Spleen (tissue), 11 donors: ENCODE measurements around the gene PRRX2. TPM values are rescaled to one million over a fixed set of nuclear protein-coding genes. Genes with fewer than 3 reads are reported as not detected.
A peak's percentile ranks its signal among the peaks of the same experiment; 100 is the strongest.

Experiments used
- DNase-seq: peaks from one replicate; pipeline ENCODE4 v3.0.0-alpha.2; 2020
- H3K27ac ChIP-seq, 8 donors: fragments of 200-600 bp; sonication (generic) in 7 of 8; 1 replicate in 4 of 8; 2 replicates in 4 of 8; pipeline versions ENCODE4 v1.5.0 to v1.8.0; 2016 to 2021; ENCODE audit warnings: inconsistent platforms in 4 of 8, mild to moderate bottlenecking in 4 of 8, moderate library complexity in 1 of 8
- H3K27me3 ChIP-seq, 7 donors: fragments of 200-600 bp; sonication (generic) in 6 of 7; replicated peaks in 1 of 7; 1 replicate in 4 of 7; 2 replicates in 3 of 7; pipeline versions ENCODE4 v1.5.0 to v1.8.0; 2016 to 2021; ENCODE audit warnings: inconsistent platforms in 3 of 7, mild to moderate bottlenecking in 1 of 7
- H3K36me3 ChIP-seq, 6 donors: fragments of 200-600 bp; sonication (generic) in 5 of 6; 1 replicate in 4 of 6; 2 replicates in 2 of 6; pipeline versions ENCODE4 v1.5.0 to v1.8.0; 2016 to 2021; ENCODE audit warnings: inconsistent platforms in 2 of 6
- H3K4me1 ChIP-seq, 6 donors: fragments of 200-600 bp; sonication (generic) in 5 of 6; 1 replicate in 3 of 6; 2 replicates in 3 of 6; pipeline versions ENCODE4 v1.5.0 to v1.8.0; 2016 to 2021; ENCODE audit warnings: inconsistent platforms in 3 of 6
- H3K4me3 ChIP-seq, 8 donors: fragments of 200-600 bp; sonication (generic) in 7 of 8; 1 replicate in 4 of 8; 2 replicates in 4 of 8; pipeline versions ENCODE4 v1.5.0 to v1.8.0; 2016 to 2021; ENCODE audit warnings: inconsistent platforms in 4 of 8, mild to moderate bottlenecking in 4 of 8, moderate library complexity in 2 of 8
- H3K9me3 ChIP-seq, 8 donors: fragments of 200-600 bp; sonication (generic) in 7 of 8; 1 replicate in 4 of 8; 2 replicates in 4 of 8; pipeline versions ENCODE4 v1.5.0 to v1.8.0; 2016 to 2021; ENCODE audit warnings: inconsistent platforms in 4 of 8
- POLR2A ChIP-seq, 3 donors: fragments of 450-650 bp; IDR thresholded peaks; one replicate each; pipeline ENCODE4 v1.5.1; 2017; ENCODE audit warnings: antibody characterized with exemption in 3 of 3, mild to moderate bottlenecking in 1 of 3
- POLR2AphosphoS5 ChIP-seq, 3 donors: sonication (generic); formaldehyde crosslinking; IDR thresholded peaks; one replicate each; pipeline ENCODE4 v1.5.1; 2017; ENCODE audit warnings: antibody characterized with exemption in 3 of 3
- WGBS, 5 donors: extraction: QIAGEN DNeasy Blood & Tissue Kit in 3 of 5; methylation state at CpG; one replicate each; pipeline versions ENCODE4 v1.1.5 to v1.1.7; 2013 to 2018; 5-methylcytosine and 5-hydroxymethylcytosine counted together
- intact Hi-C: fragments of 100-400 bp; cut with DNase I; formaldehyde crosslinking; loops from one replicate; pipeline ENCODE4 v1.15.0; 2023; ENCODE audit warnings: low total_unique reads
- polyA plus RNA-seq, 3 donors: library from polyadenylated mRNA; stranded (reverse); fragments of 200-250 nt; gene quantifications; one replicate each; pipeline ENCODE4 v1.2.1, GENCODE V29; 2013
- total RNA-seq, 7 donors: library from RNA; depleted of rRNA in 3 of 7; stranded (reverse); fragments of >200 nt in 3 of 7; fragmentation: NEBNext Ultra II Directional in 4 of 7; extraction: Animal tissue kit (Norgen Biotek cat#: 25700) in 4 of 7; gene quantifications; one replicate each; pipeline versions ENCODE4 v1.1.0 to v1.2.1, GENCODE V29; 2016 to 2021
- TF ChIP-seq, protein P1 (sequence below), 11 experiments: fragments of 200-600 bp in 7 of 11; fragments of 450-650 bp in 4 of 11; sonication (generic) in 4 of 11; IDR thresholded peaks in 8 of 11; conservative IDR thresholded peaks in 3 of 11; 1 replicate in 7 of 11; 2 replicates in 4 of 11; pipeline versions ENCODE4 v1.4.0 to v1.8.0; 2016 to 2021; ENCODE audit warnings: antibody characterized with exemption in 11 of 11, inconsistent platforms in 4 of 11, mild to moderate bottlenecking in 1 of 11
- donor health status: healthy with polysubstance abuse.
- donor health status: DM: no; HTN: no; CAD: no; lungs with moderate emphysema.
- donor health status: DM: no; HTN: no; CAD: no.
- donor health status: Bipolar disorder and iron deficiency.
- donor health status: healthy.
- donor health status: DM: no; HTN: no; CAD: no.
- donor health status: DM: yes; HTN: yes; CAD: no.

Gene PRRX2
- total and polyA plus RNA-seq, 10 donors: 0.32 to 1.5 (median 0.54) TPM; not detected in 5

DNA sequence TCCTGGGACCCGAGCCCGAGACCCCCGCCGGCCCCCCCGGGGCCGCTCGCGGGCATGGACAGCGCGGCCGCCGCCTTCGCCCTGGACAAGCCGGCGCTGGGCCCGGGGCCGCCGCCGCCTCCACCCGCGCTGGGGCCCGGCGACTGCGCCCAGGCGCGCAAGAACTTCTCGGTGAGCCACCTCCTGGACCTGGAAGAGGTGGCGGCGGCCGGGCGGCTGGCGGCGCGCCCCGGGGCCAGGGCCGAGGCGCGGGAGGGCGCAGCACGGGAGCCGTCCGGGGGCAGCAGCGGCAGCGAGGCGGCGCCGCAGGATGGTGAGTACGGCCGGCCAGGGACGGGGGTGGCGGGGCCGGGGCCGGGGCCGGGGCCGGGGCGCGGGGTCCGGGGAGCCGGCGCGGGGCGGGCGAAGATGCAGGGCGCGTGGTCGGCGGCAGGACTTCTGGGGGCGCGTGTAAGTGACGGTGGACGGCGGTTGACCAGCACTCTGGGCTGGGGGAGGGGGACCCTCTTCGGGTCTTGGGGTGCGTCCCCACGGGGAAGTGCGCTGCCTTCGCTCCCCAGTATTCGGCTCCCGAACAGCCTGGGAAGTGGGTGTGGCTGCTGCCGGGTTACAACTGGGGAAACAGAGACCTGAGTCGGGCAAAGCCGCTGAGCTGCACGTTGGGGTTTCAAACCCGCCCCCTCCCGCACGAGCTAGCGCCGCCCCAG, 520 bp downstream of the PRRX2 start:
- Histone ChIP-seq H3K4me3 (peak overlapping the region in 6 of 8 donors; percentile 37 to 68 (median 44)), H3K36me3 (no peaks in the 10 kb centered on the region), H3K9me3 (no peaks in the 10 kb centered on the region), H3K27ac (no peak overlapping the region), H3K4me1 (peaks cover 0 to 23% (median 18%) of the 10 kb centered on the region in 6 donors), H3K27me3 (peaks cover 0 to 72% (median 30%) of the 10 kb centered on the region in 7 donors)
- intact Hi-C loops: no loop called here
- TF ChIP-seq, protein P1, sequence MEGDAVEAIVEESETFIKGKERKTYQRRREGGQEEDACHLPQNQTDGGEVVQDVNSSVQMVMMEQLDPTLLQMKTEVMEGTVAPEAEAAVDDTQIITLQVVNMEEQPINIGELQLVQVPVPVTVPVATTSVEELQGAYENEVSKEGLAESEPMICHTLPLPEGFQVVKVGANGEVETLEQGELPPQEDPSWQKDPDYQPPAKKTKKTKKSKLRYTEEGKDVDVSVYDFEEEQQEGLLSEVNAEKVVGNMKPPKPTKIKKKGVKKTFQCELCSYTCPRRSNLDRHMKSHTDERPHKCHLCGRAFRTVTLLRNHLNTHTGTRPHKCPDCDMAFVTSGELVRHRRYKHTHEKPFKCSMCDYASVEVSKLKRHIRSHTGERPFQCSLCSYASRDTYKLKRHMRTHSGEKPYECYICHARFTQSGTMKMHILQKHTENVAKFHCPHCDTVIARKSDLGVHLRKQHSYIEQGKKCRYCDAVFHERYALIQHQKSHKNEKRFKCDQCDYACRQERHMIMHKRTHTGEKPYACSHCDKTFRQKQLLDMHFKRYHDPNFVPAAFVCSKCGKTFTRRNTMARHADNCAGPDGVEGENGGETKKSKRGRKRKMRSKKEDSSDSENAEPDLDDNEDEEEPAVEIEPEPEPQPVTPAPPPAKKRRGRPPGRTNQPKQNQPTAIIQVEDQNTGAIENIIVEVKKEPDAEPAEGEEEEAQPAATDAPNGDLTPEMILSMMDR (IDR thresholded peaks at IDR 0.05 in 8 of 11, conservative IDR thresholded peaks at IDR 0.05 in 3 of 11): no peak
- TF ChIP-seq POLR2AphosphoS5 (IDR thresholded peaks at IDR 0.05) (no peak), POLR2A (IDR thresholded peaks at IDR 0.05) (no peak)
- WGBS, 5 donors: 6 to 13% (median 9%) methylated on average over 8 to 88 of the region's 88 CpGs
- no peak for DNase-seq

DNA sequence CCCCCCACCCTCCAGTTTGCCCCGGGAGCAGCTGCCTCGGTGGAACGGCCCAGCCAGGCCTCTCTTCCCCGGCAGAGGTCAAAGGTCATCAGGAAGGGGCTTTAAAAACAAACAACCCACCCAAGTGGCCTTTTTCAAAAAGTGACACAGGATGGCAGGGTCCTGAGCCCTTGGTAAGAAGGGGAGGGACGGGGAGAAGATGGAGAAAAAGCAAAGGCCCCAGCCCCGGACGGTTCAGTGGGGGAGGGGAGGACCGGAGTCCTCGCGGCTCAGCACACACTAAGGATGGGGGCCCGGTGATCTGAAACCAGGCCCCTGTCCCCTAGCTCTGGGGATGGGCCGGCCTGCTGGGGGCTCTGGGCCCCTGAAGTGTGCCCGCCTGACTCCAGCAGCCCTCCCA, 1.1 kb downstream of the PRRX2 start:
- H3K4me3 ChIP-seq: peak overlapping the region in 1 of 8 donors; percentile 68
- no peaks in the 10 kb centered on the region for H3K9me3 ChIP-seq
- DNase-seq: no peak
- TF ChIP-seq POLR2A (IDR thresholded peaks at IDR 0.05) (no peak), POLR2AphosphoS5 (IDR thresholded peaks at IDR 0.05) (no peak)
- TF ChIP-seq, protein P1 (IDR thresholded peaks at IDR 0.05 in 8 of 11, conservative IDR thresholded peaks at IDR 0.05 in 3 of 11): no peak
- H3K27ac ChIP-seq: no peak overlapping the region
- H3K36me3 ChIP-seq: no peaks in the 10 kb centered on the region
- intact Hi-C loops: no loop called here
- peaks cover 0 to 72% (median 30%) of the 10 kb centered on the region in 7 donors for H3K27me3 ChIP-seq
- 31 to 39% (median 36%) methylated on average over 10 to 13 of the region's 13 CpGs for WGBS, 5 donors
- H3K4me1 ChIP-seq: peaks cover 0 to 23% (median 18%) of the 10 kb centered on the region in 6 donors

DNA sequence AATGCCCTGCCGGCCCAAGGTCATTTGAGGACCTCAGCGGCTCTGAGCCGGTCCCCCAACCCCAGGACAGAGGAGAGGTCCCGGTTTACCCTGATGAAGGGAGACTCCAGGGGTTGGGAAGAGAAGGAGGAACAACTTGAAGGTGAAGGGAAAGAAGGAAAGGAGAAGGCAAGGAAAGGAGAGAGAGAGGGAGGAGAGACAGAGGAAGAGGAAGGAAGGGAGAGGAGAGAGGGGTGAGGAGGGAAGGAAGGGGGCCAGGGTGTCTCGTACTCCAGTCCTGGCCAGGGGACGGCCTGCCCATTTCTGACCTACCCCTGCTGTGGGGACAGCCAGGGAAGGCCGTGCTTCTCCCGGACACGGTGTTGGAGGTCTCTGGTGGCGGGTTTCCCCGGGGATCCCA, 1.9 kb downstream of the PRRX2 start:
- no peak for DNase-seq
- H3K9me3 ChIP-seq: no peaks in the 10 kb centered on the region
- peaks cover 0 to 23% (median 18%) of the 10 kb centered on the region in 6 donors for H3K4me1 ChIP-seq
- no peak overlapping the region for H3K27ac ChIP-seq
- intact Hi-C loops: no loop called here
- WGBS, 5 donors: 75 to 91% (median 80%) methylated on average over 10 to 11 of the region's 11 CpGs
- no peaks in the 10 kb centered on the region for H3K36me3 ChIP-seq
- TF ChIP-seq POLR2AphosphoS5 (IDR thresholded peaks at IDR 0.05): no peak
- peaks cover 0 to 72% (median 30%) of the 10 kb centered on the region in 7 donors for H3K27me3 ChIP-seq
- no peak overlapping the region for H3K4me3 ChIP-seq

DNA sequence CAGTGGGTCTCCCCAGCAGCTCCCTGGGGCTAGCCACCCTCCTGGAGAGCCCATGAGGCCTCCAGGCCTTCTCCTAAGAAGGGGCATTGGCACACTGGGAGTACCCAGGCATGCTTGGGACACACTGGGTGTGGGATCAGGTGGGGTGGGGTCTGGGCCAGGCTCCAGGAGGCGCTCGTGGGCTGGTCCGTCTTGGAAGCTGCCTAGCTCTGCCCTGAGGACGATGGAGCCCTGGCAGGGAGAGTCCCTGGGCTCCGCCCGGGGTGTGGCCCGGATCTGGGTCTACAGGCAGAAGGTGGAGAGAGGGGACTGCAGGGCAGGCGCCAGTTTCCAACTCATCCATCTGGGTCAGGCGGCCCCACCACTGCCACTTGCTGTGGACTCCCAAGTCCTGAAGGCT, 2.4 kb downstream of the PRRX2 start:
- intact Hi-C loops: no loop called here
- Histone ChIP-seq H3K27me3 (peaks cover 0 to 68% (median 30%) of the 10 kb centered on the region in 7 donors), H3K27ac (no peak overlapping the region)

More for the DNA sequence above, 2.4 kb downstream of the PRRX2 start:
- TF ChIP-seq, protein P1 (IDR thresholded peaks at IDR 0.05 in 8 of 11, conservative IDR thresholded peaks at IDR 0.05 in 3 of 11): no peak
- TF ChIP-seq POLR2A (IDR thresholded peaks at IDR 0.05): no peak
- no peak for TF ChIP-seq POLR2AphosphoS5 (IDR thresholded peaks at IDR 0.05)
- no peaks in the 10 kb centered on the region for H3K36me3 ChIP-seq
- H3K4me1 ChIP-seq: peaks cover 0 to 23% (median 18%) of the 10 kb centered on the region in 6 donors
- no peaks in the 10 kb centered on the region for H3K9me3 ChIP-seq
- DNase-seq: no peak
- no peak overlapping the region for H3K4me3 ChIP-seq
- WGBS, 5 donors: 82 to 94% (median 91%) methylated on average over 8 to 9 of the region's 9 CpGs
